Measurements from ENCODE around the gene USB1.

The USB1 gene

GRCh38 chr16:58035356-58036170 is 34.4 kb downstream of the USB1 start:
- DNase-seq: no peak

GRCh38 chr16:58036943-58037342 is 35.7 kb downstream of the USB1 start:
- no peak for DNase-seq

GRCh38 chr16:58037365-58038057 is 36.3 kb downstream of the USB1 start:
- DNase-seq: no peak

GRCh38 chr16:58038219-58038641 is 37.0 kb downstream of the USB1 start:
- no peak for DNase-seq

GRCh38 chr16:58039829-58040495 is 38.8 kb downstream of the USB1 start:
- no peak for DNase-seq

GRCh38 chr16:58040496-58040846 is 39.3 kb downstream of the USB1 start:
- no peak for DNase-seq

GRCh38 chr16:58040945-58041627 is 39.9 kb downstream of the USB1 start:
- DNase-seq: no peak

GRCh38 chr16:58041628-58041955 is 40.4 kb downstream of the USB1 start:
- DNase-seq: no peak

GRCh38 chr16:58042001-58042885 is 41.0 kb downstream of the USB1 start:
- DNase-seq: no peak

GRCh38 chr16:58042886-58043515 is 41.8 kb downstream of the USB1 start:
- no peak for DNase-seq

GRCh38 chr16:58043571-58044155 is 42.5 kb downstream of the USB1 start:
- DNase-seq: no peak

GRCh38 chr16:58044266-58045019 is 43.2 kb downstream of the USB1 start:
- no peak for DNase-seq

GRCh38 chr16:58045096-58045495 is 43.9 kb downstream of the USB1 start:
- DNase-seq: no peak

GRCh38 chr16:58046054-58046881 is 45.1 kb downstream of the USB1 start:
- no peak for DNase-seq

- no peak for DNase-seq
These were observed 45.7 kb downstream of the USB1 start for GRCh38 chr16:58046936-58047335.

GRCh38 chr16:58047557-58048348 is 46.5 kb downstream of the USB1 start:
- DNase-seq: no peak

GRCh38 chr16:58048494-58049231 is 47.5 kb downstream of the USB1 start:
- no peak for DNase-seq

Measured in SHP77 treated with DMSO at 0.1 percent for 48 hours (cell line).